ENCODE results near the gene HES7. TPM values are rescaled to one million over a fixed set of nuclear protein-coding genes. Genes with fewer than 3 reads are reported as not detected.

HES7 gene
- polyA plus RNA-seq, 1 donor from 2014 or later = 15.3 TPM

DNA sequence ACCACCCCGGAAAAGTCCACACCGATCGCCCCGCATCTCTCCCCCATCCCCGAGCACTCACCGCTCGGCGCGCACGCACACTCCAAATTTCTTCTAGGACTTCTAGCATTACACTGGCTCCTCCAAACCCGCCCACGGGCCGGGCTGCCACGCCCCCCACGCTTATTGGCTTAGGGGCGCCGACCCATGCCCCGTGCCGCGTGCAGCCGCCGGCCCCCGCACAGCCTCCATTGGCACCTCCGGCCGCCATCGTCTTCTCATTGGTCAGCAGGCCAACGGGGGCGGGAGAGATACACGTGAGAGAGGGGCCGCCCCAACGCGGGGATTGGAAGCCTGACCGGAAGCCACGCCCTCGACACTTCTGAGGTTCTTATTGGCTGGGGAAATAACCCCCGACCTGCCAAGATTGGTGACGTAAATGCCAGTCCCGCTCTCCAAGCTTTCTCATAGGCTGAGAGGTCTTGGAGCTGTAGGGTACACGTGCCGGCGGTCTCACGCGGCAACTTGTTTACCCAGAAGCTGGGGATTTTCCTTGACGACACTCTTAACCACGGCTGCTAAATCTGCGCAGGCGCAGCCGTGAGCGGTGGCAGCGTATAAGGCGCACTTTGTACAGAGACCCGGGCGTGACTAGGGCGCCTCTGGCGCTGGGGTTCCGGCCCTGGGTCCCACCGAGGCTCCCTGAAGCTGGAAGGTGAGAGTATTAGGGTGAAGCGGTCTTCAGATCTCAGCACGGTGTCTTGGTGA is 32.5 kb upstream of the HES7 start:
- Histone ChIP-seq H3K4me3 (ENCODE audit: low read length) (peak overlapping the region; percentile 67), H3K9ac (ENCODE audit: low read length) (peak overlapping the region; percentile 76), H3F3A (ENCODE audit: insufficient read depth, low read length, poor library complexity, severe bottlenecking) (peaks cover 6% of the 10 kb centered on the region), H3K27ac (ENCODE audit: low read length) (peak overlapping the region; percentile 94), H3K79me2 (replicated peaks; ENCODE audit: insufficient read depth, low read length) (peaks cover 27% of the 10 kb centered on the region), H3K9me2 (ENCODE audit: insufficient read depth, low read length) (no peaks in the 10 kb centered on the region), H2AFZ (ENCODE audit: low read depth, low read length) (no peak overlapping the region), H3K27me3 (ENCODE audit: insufficient read depth, low read depth, low read length) (no peaks in the 10 kb centered on the region), H3K9me3 (ENCODE audit: low read length) (no peaks in the 10 kb centered on the region), H3K36me3 (ENCODE audit: insufficient read depth, low read length) (no peaks in the 10 kb centered on the region), H4K20me1 (ENCODE audit: insufficient read depth) (peaks cover 10% of the 10 kb centered on the region), H3K4me2 (ENCODE audit: low read length) (peak overlapping the region; percentile 92)
- TF ChIP-seq EZH2 (IDR thresholded peaks at IDR 0.05; ENCODE audit: borderline replicate concordance, insufficient read depth, low read length, poor library complexity, severe bottlenecking) = no peak
- peak; percentile 93 for TF ChIP-seq EP300 (conservative IDR thresholded peaks at IDR 0.05; ENCODE audit: poor library complexity, severe bottlenecking)
- TF ChIP-seq, protein P1, sequence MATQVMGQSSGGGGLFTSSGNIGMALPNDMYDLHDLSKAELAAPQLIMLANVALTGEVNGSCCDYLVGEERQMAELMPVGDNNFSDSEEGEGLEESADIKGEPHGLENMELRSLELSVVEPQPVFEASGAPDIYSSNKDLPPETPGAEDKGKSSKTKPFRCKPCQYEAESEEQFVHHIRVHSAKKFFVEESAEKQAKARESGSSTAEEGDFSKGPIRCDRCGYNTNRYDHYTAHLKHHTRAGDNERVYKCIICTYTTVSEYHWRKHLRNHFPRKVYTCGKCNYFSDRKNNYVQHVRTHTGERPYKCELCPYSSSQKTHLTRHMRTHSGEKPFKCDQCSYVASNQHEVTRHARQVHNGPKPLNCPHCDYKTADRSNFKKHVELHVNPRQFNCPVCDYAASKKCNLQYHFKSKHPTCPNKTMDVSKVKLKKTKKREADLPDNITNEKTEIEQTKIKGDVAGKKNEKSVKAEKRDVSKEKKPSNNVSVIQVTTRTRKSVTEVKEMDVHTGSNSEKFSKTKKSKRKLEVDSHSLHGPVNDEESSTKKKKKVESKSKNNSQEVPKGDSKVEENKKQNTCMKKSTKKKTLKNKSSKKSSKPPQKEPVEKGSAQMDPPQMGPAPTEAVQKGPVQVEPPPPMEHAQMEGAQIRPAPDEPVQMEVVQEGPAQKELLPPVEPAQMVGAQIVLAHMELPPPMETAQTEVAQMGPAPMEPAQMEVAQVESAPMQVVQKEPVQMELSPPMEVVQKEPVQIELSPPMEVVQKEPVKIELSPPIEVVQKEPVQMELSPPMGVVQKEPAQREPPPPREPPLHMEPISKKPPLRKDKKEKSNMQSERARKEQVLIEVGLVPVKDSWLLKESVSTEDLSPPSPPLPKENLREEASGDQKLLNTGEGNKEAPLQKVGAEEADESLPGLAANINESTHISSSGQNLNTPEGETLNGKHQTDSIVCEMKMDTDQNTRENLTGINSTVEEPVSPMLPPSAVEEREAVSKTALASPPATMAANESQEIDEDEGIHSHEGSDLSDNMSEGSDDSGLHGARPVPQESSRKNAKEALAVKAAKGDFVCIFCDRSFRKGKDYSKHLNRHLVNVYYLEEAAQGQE (IDR thresholded peaks at IDR 0.05; ENCODE audit: borderline replicate concordance) = peak; percentile 59
- TF ChIP-seq RAD21 (conservative IDR thresholded peaks at IDR 0.05) = no peak
- TF ChIP-seq TAF1 (IDR thresholded peaks at IDR 0.05; ENCODE audit: low read depth) = peak; percentile 76
- peak; percentile 93 for TF ChIP-seq MXI1 (conservative IDR thresholded peaks at IDR 0.05; ENCODE audit: poor library complexity, severe bottlenecking)
- TF ChIP-seq, protein P2, sequence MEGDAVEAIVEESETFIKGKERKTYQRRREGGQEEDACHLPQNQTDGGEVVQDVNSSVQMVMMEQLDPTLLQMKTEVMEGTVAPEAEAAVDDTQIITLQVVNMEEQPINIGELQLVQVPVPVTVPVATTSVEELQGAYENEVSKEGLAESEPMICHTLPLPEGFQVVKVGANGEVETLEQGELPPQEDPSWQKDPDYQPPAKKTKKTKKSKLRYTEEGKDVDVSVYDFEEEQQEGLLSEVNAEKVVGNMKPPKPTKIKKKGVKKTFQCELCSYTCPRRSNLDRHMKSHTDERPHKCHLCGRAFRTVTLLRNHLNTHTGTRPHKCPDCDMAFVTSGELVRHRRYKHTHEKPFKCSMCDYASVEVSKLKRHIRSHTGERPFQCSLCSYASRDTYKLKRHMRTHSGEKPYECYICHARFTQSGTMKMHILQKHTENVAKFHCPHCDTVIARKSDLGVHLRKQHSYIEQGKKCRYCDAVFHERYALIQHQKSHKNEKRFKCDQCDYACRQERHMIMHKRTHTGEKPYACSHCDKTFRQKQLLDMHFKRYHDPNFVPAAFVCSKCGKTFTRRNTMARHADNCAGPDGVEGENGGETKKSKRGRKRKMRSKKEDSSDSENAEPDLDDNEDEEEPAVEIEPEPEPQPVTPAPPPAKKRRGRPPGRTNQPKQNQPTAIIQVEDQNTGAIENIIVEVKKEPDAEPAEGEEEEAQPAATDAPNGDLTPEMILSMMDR (IDR thresholded peaks at IDR 0.05; ENCODE audit: poor library complexity, severe bottlenecking) = peak; percentile 28
- TF ChIP-seq SMC3 (conservative IDR thresholded peaks at IDR 0.05; ENCODE audit: poor library complexity) = no peak
- TF ChIP-seq POLR2AphosphoS5 (IDR thresholded peaks at IDR 0.05) = peak; percentile 83

DNA sequence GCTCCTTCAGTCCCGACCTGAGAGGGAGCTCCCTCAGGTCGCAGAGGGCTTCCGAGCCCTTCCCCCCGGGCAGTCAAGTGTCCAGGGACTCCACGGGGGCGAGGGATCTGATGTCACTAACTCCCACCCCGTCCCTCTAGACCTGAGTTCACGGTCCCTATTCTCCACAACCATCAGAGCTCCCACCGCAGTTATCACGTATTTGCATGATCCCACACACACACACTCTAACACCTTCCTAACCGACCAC is 32.0 kb upstream of the HES7 start:
- H3K4me2 ChIP-seq (ENCODE audit: low read length) = peak overlapping the region; percentile 52

More for the DNA sequence above, 32.0 kb upstream of the HES7 start:
- Histone ChIP-seq H3K79me2 (replicated peaks; ENCODE audit: insufficient read depth, low read length) (peaks cover 22% of the 10 kb centered on the region), H3K9ac (ENCODE audit: low read length) (peak overlapping the region; percentile 67), H3K9me3 (ENCODE audit: low read length) (no peaks in the 10 kb centered on the region), H3K27me3 (ENCODE audit: insufficient read depth, low read depth, low read length) (no peaks in the 10 kb centered on the region), H4K20me1 (ENCODE audit: insufficient read depth) (peaks cover 7% of the 10 kb centered on the region), H2AFZ (ENCODE audit: low read depth, low read length) (no peak overlapping the region), H3K36me3 (ENCODE audit: insufficient read depth, low read length) (no peaks in the 10 kb centered on the region), H3K27ac (ENCODE audit: low read length) (peak overlapping the region; percentile 75), H3F3A (ENCODE audit: insufficient read depth, low read length, poor library complexity, severe bottlenecking) (peaks cover 6% of the 10 kb centered on the region), H3K4me3 (ENCODE audit: low read length) (peak overlapping the region; percentile 67), H3K9me2 (ENCODE audit: insufficient read depth, low read length) (no peaks in the 10 kb centered on the region)
- TF ChIP-seq, protein P2 (IDR thresholded peaks at IDR 0.05; ENCODE audit: poor library complexity, severe bottlenecking) = no peak
- TF ChIP-seq, protein P1 (IDR thresholded peaks at IDR 0.05; ENCODE audit: borderline replicate concordance) = no peak
- TF ChIP-seq SMC3 (conservative IDR thresholded peaks at IDR 0.05; ENCODE audit: poor library complexity) = peak; percentile 21

All from neural cell (in vitro differentiated cells).